Cardiac atrium fibroblast (primary cell): ENCODE data around the gene ZNF248. TPM values are rescaled to one million over a fixed set of nuclear protein-coding genes. Genes with fewer than 3 reads are reported as not detected.

Experiments
- total RNA-seq: library from RNA; depleted of rRNA; stranded (reverse); fragments of >200 nt; gene quantifications from 2 replicates; pipeline ENCODE4 v1.2.3, GENCODE V29; 2015

Gene ZNF248
- 3.8 and 4.2 TPM in 2 replicates for total RNA-seq

GRCh38 chr10:37857287-37858211 lies at the start of gene ZNF248:
Gene ZNF248, minus strand, starts transcription at chr10:37857610. Its CDS starts 1,300 bp downstream, at chr10:37856310.

Other genes with a start within 250 kb of the ZNF248 start
- 6.5 and 8.1 TPM in 2 replicates for gene ZNF25, start 119.0 kb upstream of the ZNF248 start, total RNA-seq
- gene ZNF33A, start 153.1 kb upstream of the ZNF248 start, total RNA-seq, result 10.1 and 12.2 TPM in 2 replicates
- gene ZNF37A, start 236.7 kb upstream of the ZNF248 start, total RNA-seq, result 6.7 and 7.3 TPM in 2 replicates